NCI-H82 (cell line): ENCODE measurements around the gene SIGLEC6.
"Not testable (repeated sequence)": the region's sequence is repeated elsewhere in the genome, so short reads cannot be mapped to it uniquely, and the experiment has no call there.

Experiments used
- DNase-seq: peaks from one replicate; lab custom pipeline; 2025; lab: John Stamatoyannopoulos, UW

The SIGLEC6 gene

GRCh38 chr19:51508059-51508733 is 23.3 kb downstream of the SIGLEC6 start:
- DNase-seq = no peak

- DNase-seq = no peak
Observed at GRCh38 chr19:51507640-51508058, 23.8 kb downstream of the SIGLEC6 start.

GRCh38 chr19:51507192-51507591 is 24.3 kb downstream of the SIGLEC6 start:
- no peak for DNase-seq

GRCh38 chr19:51505904-51506303 is 25.6 kb downstream of the SIGLEC6 start:
- no peak for DNase-seq

- DNase-seq = no peak
Observed at GRCh38 chr19:51503896-51504295, 27.6 kb downstream of the SIGLEC6 start.

- DNase-seq = no peak
Observed at GRCh38 chr19:51503286-51503817, 28.1 kb downstream of the SIGLEC6 start.

GRCh38 chr19:51501594-51502263 is 29.7 kb downstream of the SIGLEC6 start, which contains the start of gene SIGLEC12:
Gene SIGLEC12, minus strand, starts transcription at chr19:51501800. Its CDS starts 67 bp downstream, at chr19:51501733.
- no peak for DNase-seq

GRCh38 chr19:51500931-51501330 is 30.5 kb downstream of the SIGLEC6 start:
- not testable (repeated sequence) for DNase-seq

- DNase-seq = no peak
Observed at GRCh38 chr19:51497666-51498065, 33.8 kb downstream of the SIGLEC6 start.

- no peak for DNase-seq
Observed at GRCh38 chr19:51493776-51494175, 37.7 kb downstream of the SIGLEC6 start.

- no peak for DNase-seq
Observed at GRCh38 chr19:51491586-51491985, 39.9 kb downstream of the SIGLEC6 start.

- DNase-seq = no peak
Observed at GRCh38 chr19:51490676-51491075, 40.8 kb downstream of the SIGLEC6 start.

- DNase-seq = no peak
Observed at GRCh38 chr19:51489113-51489512, 42.4 kb downstream of the SIGLEC6 start.

GRCh38 chr19:51488491-51488890 is 43.0 kb downstream of the SIGLEC6 start:
- no peak for DNase-seq

GRCh38 chr19:51485960-51486660 is 45.4 kb downstream of the SIGLEC6 start:
- no peak for DNase-seq

- DNase-seq = no peak
Observed at GRCh38 chr19:51480590-51480989, 50.9 kb downstream of the SIGLEC6 start.

GRCh38 chr19:51479531-51480331 is 51.7 kb downstream of the SIGLEC6 start:
- DNase-seq = no peak

- DNase-seq = no peak
Observed at GRCh38 chr19:51478381-51479234, 52.9 kb downstream of the SIGLEC6 start, which contains the start of gene CEACAM18. Gene CEACAM18, plus strand, starts transcription at chr19:51478539.

- DNase-seq = no peak
Observed at GRCh38 chr19:51477344-51477743, 54.1 kb downstream of the SIGLEC6 start.

GRCh38 chr19:51476164-51476563 is 55.3 kb downstream of the SIGLEC6 start:
- DNase-seq = no peak
